GM12891 (cell line): ENCODE measurements around the gene HBM.

Source experiments
- POLR2A ChIP-seq: IDR thresholded peaks from 2 replicates; pipeline ENCODE4 v1.6.1; 2011; ENCODE audit warnings: low read depth, low read length, control low read depth
- POLR2AphosphoS5 ChIP-seq: IDR thresholded peaks from 2 replicates; pipeline ENCODE4 v1.6.1; 2011; ENCODE audit warnings: low read depth, low read length, control low read depth
- TAF1 ChIP-seq: IDR thresholded peaks from 2 replicates; pipeline ENCODE4 v1.6.1; 2011; ENCODE audit warnings: low read depth, low read length, control low read depth

DNA sequence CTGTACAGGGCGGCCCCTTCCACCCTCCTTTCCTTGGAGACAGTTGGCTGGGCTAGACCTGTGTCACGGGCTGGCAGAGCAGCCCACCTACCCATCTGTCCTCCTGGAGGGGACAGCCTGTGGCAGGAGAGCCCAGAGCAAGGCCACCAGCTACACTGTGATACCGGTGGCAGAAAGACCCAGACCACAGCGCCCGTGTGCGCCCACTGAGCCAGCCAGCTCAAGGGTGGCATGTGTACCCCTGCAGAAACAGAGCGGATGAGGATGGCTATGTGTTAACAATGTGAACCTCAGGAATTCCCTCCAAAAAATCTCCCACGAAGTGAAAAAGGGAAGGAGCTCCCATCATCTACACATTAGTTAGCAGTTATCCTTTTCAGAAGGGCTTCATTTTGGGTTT lies 21.6 kb downstream of the HBM start:
- TF ChIP-seq POLR2A = no peak
- TF ChIP-seq POLR2AphosphoS5 = no peak
- TF ChIP-seq TAF1 = no peak
